UCSD-AML1 (cell line): ENCODE results near the gene TMEM53.

Experiments
- DNase-seq: peaks from one replicate; lab custom pipeline; 2025; ENCODE audit not compliant: unreplicated experiment; lab: John Stamatoyannopoulos, UW

TMEM53 gene

GRCh38 chr1:44631647-44632539 is 42.4 kb downstream of the TMEM53 start:
- no peak for DNase-seq

- no peak for DNase-seq
These were observed 43.0 kb downstream of the TMEM53 start for GRCh38 chr1:44631333-44631646.

- DNase-seq: no peak
These were observed 44.2 kb downstream of the TMEM53 start for GRCh38 chr1:44630116-44630515.

DNA sequence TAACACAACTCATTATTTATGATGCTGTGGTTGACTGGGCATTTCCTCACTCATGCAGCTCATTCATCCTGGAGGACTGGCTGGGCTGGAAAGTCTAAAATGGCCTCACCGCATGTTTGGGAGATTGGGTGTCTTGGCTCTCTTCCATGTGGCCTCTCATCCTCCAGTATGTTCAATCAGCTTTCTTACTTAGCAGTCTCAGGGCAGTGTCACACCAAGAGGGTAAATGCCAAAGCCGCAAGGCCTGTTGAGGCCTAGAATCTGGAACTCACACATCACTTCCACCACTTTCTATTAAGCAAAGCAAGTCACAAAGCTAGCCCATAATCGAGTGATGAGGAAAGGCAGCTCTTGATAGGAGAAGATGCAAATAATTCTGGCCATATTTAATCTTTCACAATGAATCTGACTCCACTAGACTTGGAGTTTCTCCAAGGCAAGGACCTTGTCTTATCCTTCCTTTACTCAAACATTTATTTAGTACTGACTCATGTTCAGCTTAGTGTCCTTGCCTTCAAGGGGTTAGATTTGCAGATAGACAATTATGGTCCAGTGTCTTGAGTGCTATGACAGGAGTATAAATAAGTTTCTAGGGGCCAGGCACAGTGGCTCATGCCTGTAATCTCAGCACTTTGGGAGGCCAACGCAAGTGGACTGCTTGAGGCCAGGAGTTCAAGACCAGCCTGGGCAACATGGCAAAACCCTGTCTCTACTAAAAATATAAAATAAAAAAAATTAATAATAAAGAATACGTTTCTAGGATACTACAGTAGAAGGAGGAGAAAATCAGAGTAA is 45.1 kb downstream of the TMEM53 start:
- DNase-seq: no peak

GRCh38 chr1:44625348-44625747 is 48.9 kb downstream of the TMEM53 start:
- no peak for DNase-seq

- no peak for DNase-seq
These were observed 49.9 kb downstream of the TMEM53 start for GRCh38 chr1:44624268-44624901.

DNA sequence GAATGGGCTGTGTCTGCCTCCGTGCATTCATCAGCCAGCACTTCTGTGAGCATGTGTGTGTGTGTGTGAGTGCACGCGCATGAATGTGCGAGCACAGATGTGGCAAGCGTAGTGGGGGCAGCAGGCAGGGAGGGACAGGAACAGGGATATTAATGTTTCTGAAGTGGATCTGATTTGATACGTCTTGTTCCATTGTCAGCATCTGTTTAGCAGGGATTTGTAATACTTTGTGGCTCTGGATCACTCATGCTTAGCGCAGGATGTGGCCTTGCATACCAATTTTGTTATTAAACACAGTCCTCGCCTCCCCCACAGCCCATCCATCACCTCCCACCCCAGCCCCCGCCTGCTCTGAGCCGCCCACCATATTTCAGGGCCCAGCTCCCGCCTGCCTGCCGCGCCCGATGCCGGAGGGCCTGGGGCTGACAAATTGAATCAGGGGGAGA is 52.4 kb downstream of the TMEM53 start:
- no peak for DNase-seq

DNA sequence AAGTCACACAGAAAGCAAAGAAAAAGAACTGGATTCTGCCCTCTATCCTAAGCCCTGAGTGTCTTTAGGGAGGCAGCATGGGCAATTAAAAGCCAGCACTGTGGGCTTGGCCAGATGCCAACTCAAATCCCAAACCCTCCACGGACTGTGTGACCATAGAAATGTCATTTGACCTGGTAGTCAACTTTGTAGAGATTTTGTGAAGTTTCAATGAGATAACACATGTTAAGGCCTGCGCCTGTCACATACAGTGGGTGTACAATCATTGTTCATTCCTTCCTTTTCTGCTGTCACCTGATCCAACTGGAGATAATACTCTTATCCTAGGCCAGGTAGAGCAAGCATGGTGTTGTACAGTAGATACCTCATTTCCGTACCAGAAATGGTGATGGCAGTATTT is 54.2 kb downstream of the TMEM53 start:
- DNase-seq: no peak

GRCh38 chr1:44619261-44619900 is 54.9 kb downstream of the TMEM53 start:
- DNase-seq: no peak

- no peak for DNase-seq
These were observed 56.6 kb downstream of the TMEM53 start for GRCh38 chr1:44617703-44618029.

DNA sequence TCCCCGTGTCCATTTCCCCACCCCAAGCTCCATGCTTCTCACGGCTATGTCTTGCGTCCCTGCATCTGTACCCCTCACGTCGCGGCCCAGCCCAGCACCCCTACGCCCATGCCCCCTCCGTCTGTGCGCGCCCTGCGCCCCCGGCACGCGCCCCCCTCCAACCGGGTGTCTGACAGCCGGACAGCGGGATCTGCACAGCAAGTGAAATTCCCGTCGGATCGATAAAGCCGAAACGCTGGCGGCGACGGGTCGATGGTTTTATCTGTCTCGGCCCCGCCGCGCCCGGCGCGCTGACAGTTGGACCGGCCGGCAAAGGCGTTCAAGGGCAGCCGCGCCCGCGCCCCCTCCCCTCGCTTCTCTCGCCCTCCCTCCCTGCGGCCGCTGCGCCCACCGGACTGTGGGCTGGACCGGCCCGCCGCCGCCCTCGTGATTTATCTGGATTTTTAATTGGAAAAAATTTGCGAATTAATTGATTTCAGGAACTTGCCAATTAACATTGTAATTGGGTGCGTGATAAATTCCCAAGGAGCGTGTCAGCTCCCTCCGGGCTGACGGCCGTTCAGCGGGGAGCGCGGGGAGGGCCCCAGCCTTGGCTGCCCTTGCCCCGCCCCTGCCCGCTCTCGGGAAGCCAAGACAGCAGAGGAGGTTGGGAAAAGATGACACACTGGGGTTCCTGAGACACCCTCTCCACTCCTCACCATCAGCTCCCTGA is 57.1 kb downstream of the TMEM53 start:
- no peak for DNase-seq

- DNase-seq: no peak
These were observed 57.8 kb downstream of the TMEM53 start for GRCh38 chr1:44616284-44616990.

- DNase-seq: no peak
These were observed 60.3 kb downstream of the TMEM53 start for GRCh38 chr1:44613941-44614340.

GRCh38 chr1:44611866-44612265 is 62.4 kb downstream of the TMEM53 start:
- no peak for DNase-seq

DNA sequence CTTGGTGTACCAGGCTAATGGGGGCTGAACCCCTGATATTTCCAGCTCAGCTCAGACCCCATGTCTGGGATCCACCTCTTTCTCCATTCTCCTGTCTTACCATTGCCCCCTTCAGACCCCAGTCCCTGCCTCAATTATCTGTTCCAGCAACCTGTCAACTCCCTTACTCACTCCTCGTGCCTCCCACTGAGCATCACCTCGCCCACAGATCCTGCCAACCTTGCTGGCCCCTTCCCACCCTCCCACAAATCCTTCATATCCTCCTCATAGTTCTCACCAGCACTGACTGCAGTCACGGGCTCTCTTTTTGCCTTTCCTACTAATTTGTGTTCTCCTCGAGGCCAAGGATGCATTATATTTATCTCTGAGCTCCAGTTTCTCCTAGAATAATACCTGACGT is 62.9 kb downstream of the TMEM53 start:
- DNase-seq: no peak

DNA sequence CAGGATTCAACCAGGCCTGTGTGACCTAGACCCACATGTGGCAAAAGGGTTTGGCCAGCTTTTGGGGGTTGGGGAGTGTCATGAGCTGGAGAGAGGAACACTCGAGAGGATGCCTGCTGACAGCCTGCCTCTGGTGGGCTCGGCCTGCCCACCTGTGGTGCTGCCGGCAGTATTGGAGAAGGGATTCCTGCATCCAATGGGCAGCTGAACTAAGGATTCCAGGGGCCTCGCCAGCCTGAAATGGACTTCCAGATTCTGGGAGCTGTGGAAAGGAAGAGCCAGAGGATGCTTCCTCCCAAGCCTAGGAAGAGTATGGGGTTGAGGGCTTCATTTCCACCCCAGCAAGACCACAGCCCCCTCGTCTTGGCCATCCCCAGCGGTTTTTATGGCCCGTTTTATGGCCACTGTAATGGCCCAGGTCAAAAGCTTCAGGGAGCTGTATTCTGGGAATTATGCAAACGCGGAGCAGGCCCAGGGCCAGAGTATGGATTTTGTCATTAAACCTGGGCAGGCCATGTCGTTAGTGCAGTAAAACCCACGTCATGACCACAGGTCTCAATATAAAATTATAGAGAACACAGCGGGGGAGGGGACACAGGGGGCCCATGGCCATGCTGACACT is 63.6 kb downstream of the TMEM53 start:
- no peak for DNase-seq

GRCh38 chr1:44609768-44610526 is 64.3 kb downstream of the TMEM53 start:
- DNase-seq: no peak

GRCh38 chr1:44609412-44609767 is 64.9 kb downstream of the TMEM53 start:
- no peak for DNase-seq

- no peak for DNase-seq
These were observed 66.1 kb downstream of the TMEM53 start for GRCh38 chr1:44608141-44608540.
